OCI-LY1 (cell line): ENCODE data around the gene PHLDB3.
"Not testable (repeated sequence)": the region's sequence is repeated elsewhere in the genome, so short reads cannot be mapped to it uniquely, and the experiment has no call there.

Experiments used
- H2AFZ ChIP-seq: fragments of 200-600 bp; sonication (generic), shearing (Covaris generic); 2 replicates; pipeline ENCODE4 v1.6.0; 2014; ENCODE audit warnings: antibody characterized with exemption, mild to moderate bottlenecking, low read length
- H3F3A ChIP-seq: fragments of 200-600 bp; sonication (generic), shearing (Covaris generic); 2 replicates; pipeline ENCODE4 v1.6.0; 2014; ENCODE audit warnings: mild to moderate bottlenecking, antibody characterized with exemption, low read length, moderate library complexity; ENCODE audit not compliant: insufficient read depth
- H3K27ac ChIP-seq: fragments of 200-600 bp; sonication (generic); 2 replicates; pipeline ENCODE4 v1.5.1; 2014; ENCODE audit warnings: low read length, mixed run types, mild to moderate bottlenecking, low read depth; ENCODE audit not compliant: poor library complexity, severe bottlenecking
- H3K27me3 ChIP-seq: fragments of 200-600 bp; sonication (generic); 2 replicates; pipeline ENCODE4 v1.6.0; 2014; ENCODE audit warnings: antibody characterized with exemption, mild to moderate bottlenecking, low read length, moderate library complexity; ENCODE audit not compliant: insufficient read depth
- H3K36me3 ChIP-seq: fragments of 200-600 bp; sonication (generic); 2 replicates; pipeline ENCODE4 v1.6.1; 2014; ENCODE audit warnings: mild to moderate bottlenecking, antibody characterized with exemption, low read length, moderate library complexity, mixed read lengths; ENCODE audit not compliant: insufficient read depth
- H3K4me1 ChIP-seq: fragments of 200-600 bp; sonication (generic); 2 replicates; pipeline ENCODE4 v1.5.1; 2014; ENCODE audit warnings: mild to moderate bottlenecking, low read length, moderate library complexity; ENCODE audit not compliant: insufficient read depth, severe bottlenecking
- H3K4me2 ChIP-seq: fragments of 200-600 bp; sonication (generic), shearing (Covaris generic); 2 replicates; pipeline ENCODE4 v1.6.1; 2014; ENCODE audit warnings: low read length
- H3K4me3 ChIP-seq: fragments of 200-600 bp; sonication (generic); 2 replicates; pipeline ENCODE4 v1.5.1; 2014; ENCODE audit warnings: low read length, low read depth, mild to moderate bottlenecking, mixed read lengths; ENCODE audit not compliant: poor library complexity, severe bottlenecking
- H3K79me2 ChIP-seq: fragments of 200-600 bp; shearing (Covaris generic); 2 replicates; pipeline ENCODE4 v1.6.1; 2016; ENCODE audit warnings: mixed run types, low read length, mixed read lengths; ENCODE audit not compliant: insufficient read depth
- H3K9ac ChIP-seq: fragments of 200-600 bp; sonication (generic), shearing (Covaris generic); 2 replicates; pipeline ENCODE4 v1.6.1; 2014; ENCODE audit warnings: mild to moderate bottlenecking, low read length, mixed read lengths
- H3K9me2 ChIP-seq: fragments of 200-600 bp; sonication (generic), shearing (Covaris generic); 2 replicates; pipeline ENCODE4 v1.6.1; 2014; ENCODE audit warnings: low read depth, mild to moderate bottlenecking, low read length, mixed read lengths
- H3K9me3 ChIP-seq: fragments of 200-600 bp; shearing (Covaris generic); 2 replicates; pipeline ENCODE4 v1.6.1; 2014; ENCODE audit warnings: low read length, mixed read lengths
- H4K20me1 ChIP-seq: fragments of 200-600 bp; sonication (generic), shearing (Covaris generic); 2 replicates; pipeline ENCODE4 v1.6.0; 2016; ENCODE audit warnings: mild to moderate bottlenecking, low read length; ENCODE audit not compliant: insufficient read depth
- EZH2 ChIP-seq: fragments of 200-600 bp; sonication (generic), shearing (Covaris generic); IDR thresholded peaks from 2 replicates; pipeline ENCODE4 v1.8.0; 2017; ENCODE audit warnings: borderline replicate concordance, mixed run types, mild to moderate bottlenecking, antibody characterized with exemption, low read length, moderate library complexity, mixed read lengths
- TF ChIP-seq, protein P1 (sequence below): fragments of 200-600 bp; sonication (generic), shearing (Covaris generic); IDR thresholded peaks from 2 replicates; pipeline ENCODE4 v1.5.1; 2017; ENCODE audit warnings: mild to moderate bottlenecking, antibody characterized with exemption, low read length, moderate library complexity, mixed read lengths

The PHLDB3 gene

DNA sequence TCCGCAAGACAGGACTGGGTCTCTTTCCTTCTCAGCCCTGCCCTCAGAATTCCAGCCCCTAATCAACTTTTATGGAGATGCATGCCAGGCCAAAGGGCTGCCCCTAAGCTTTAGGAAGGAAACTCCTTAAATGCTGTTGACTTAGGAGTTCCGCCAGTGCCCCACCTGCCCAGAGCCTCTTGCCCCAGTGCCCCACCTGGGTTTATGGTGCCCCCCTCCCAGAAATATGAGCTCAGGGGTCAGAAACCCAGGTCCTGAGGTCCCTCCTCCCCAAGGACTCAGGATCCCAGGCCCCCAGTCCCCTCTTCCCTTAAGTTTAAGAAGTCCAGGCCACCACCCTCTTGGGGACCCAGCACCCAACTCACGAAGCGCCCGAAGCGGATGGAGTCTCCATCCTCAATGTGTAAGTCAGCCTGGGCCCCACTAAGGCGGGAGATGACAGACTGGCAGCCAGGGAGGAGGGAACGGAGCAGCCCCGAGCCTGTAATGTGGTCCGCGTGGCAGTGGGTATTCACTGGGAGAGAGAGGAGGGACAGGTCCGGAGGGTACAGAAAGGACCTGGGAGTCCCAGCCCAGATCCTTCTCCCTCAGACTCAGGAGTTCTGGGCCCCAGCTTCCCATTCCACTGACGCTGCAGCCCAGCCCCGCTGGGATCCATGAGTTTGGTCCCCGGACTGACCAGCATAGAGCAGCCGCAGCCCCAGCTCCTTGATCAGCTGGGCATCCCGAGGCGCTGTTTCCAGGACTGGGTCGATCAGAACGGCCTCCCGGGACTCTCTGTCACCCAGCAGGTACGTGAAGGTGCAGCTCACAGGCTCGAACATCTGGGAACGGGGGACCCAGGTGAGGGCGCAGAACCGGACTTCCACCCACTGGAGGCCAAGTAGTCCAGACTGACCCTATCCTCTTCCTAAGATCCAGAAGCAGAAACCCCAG is 21.6 kb upstream of the PHLDB3 start:
- H4K20me1 ChIP-seq = no peaks in the 10 kb centered on the region
- peak overlapping the region; percentile 76 for H3K4me2 ChIP-seq
- H3K9ac ChIP-seq = peak overlapping the region; percentile 52; the same call in 1 of the 2 replicates
- H3K79me2 ChIP-seq = no peaks in the 10 kb centered on the region
- TF ChIP-seq EZH2 = no peak
- TF ChIP-seq, protein P1, sequence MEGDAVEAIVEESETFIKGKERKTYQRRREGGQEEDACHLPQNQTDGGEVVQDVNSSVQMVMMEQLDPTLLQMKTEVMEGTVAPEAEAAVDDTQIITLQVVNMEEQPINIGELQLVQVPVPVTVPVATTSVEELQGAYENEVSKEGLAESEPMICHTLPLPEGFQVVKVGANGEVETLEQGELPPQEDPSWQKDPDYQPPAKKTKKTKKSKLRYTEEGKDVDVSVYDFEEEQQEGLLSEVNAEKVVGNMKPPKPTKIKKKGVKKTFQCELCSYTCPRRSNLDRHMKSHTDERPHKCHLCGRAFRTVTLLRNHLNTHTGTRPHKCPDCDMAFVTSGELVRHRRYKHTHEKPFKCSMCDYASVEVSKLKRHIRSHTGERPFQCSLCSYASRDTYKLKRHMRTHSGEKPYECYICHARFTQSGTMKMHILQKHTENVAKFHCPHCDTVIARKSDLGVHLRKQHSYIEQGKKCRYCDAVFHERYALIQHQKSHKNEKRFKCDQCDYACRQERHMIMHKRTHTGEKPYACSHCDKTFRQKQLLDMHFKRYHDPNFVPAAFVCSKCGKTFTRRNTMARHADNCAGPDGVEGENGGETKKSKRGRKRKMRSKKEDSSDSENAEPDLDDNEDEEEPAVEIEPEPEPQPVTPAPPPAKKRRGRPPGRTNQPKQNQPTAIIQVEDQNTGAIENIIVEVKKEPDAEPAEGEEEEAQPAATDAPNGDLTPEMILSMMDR = no peak
- no peaks in the 10 kb centered on the region for H3K36me3 ChIP-seq
- H3K9me3 ChIP-seq = no peaks in the 10 kb centered on the region
- no peaks in the 10 kb centered on the region for H3K9me2 ChIP-seq
- no peaks in the 10 kb centered on the region for H3F3A ChIP-seq
- H3K27ac ChIP-seq = no peak overlapping the region
- H3K27me3 ChIP-seq = no peaks in the 10 kb centered on the region
- peak overlapping the region; percentile 64 for H3K4me3 ChIP-seq
- no peak overlapping the region for H2AFZ ChIP-seq
- peaks cover 27% of the 10 kb centered on the region for H3K4me1 ChIP-seq

DNA sequence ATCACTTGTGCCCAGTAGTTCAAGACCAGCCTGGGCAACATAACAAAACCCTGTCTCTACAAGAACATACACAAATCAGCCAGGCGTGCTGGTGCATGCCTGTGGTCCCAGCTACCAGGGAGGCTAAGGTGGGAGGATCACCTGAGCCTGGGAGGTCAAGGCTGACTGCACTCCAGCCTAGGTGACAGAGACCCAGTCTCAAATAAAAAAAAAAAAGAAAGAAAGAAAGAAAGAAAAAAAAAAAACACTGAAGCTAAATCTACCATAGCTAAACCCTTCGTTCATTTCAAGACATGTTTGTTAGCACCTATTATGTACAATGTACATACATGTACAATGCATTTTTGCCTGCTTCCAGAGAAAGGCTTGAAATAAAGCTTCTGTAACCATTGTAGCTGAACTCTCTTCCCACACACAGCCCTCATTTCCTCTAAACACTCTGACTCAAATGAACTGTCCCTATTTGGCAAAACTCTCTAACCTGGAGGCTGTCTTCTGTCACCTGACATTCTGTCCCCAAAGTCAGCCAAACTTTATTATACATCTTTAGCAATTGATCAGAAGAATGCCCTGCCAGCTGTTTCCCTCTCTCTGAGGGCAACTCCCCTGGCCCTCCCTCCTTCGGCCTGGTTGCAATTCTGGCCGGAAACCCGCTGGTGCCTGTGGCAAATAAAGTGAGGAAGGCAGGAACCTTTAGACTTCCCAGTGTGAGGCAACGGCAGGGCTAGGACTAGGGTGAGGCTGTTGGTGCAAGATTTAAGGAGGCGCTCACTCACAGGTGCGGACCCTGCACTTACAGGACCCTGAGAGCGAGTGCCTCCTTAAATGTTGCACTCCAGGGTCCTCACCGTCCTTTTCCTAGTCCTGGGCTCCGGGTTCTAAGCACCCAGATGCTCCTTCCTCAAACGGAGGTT is 20.6 kb upstream of the PHLDB3 start:
- H3K4me2 ChIP-seq = no peak overlapping the region
- no peak overlapping the region for H3K9ac ChIP-seq
- no peaks in the 10 kb centered on the region for H3F3A ChIP-seq
- no peak overlapping the region for H3K4me3 ChIP-seq
- TF ChIP-seq, protein P1 = no peak
- TF ChIP-seq EZH2 = no peak
- H3K9me2 ChIP-seq = no peaks in the 10 kb centered on the region
- H3K36me3 ChIP-seq = no peaks in the 10 kb centered on the region
- H2AFZ ChIP-seq = no peak overlapping the region
- H3K27ac ChIP-seq = no peak overlapping the region
- H3K9me3 ChIP-seq = no peaks in the 10 kb centered on the region
- no peaks in the 10 kb centered on the region for H4K20me1 ChIP-seq
- no peaks in the 10 kb centered on the region for H3K79me2 ChIP-seq
- H3K4me1 ChIP-seq = peaks cover 27% of the 10 kb centered on the region
- H3K27me3 ChIP-seq = no peaks in the 10 kb centered on the region

DNA sequence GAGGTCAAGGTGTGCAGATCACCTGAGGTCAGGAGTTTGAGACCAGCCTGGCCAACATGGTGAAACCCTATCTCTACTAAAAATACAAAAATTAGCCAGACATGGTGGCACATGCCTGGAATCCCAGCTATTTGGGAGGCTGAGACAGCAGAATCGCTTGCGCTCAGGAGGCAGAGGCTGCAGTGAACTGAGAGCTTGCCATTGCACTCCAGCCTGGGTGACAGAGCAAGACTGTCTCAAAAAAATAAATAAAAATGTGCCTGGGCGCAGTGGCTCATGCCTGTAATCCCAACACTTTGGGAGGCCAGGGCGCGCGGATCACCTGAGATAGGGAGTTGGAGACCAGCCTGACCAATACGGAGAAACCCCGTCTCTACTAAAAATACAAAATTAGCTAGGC is 19.1 kb upstream of the PHLDB3 start:
- H2AFZ ChIP-seq, H3K27me3 ChIP-seq, H3K9me3 ChIP-seq, H3K4me2 ChIP-seq, H3K36me3 ChIP-seq, H3K9ac ChIP-seq, H3F3A ChIP-seq, H4K20me1 ChIP-seq, H3K9me2 ChIP-seq, H3K4me3 ChIP-seq, H3K79me2 ChIP-seq, H3K27ac ChIP-seq: not testable (repeated sequence)
- H3K4me1 ChIP-seq = peaks cover 35% of the 10 kb centered on the region
